ENCODE data around the gene HBM.

Gene HBM

DNA sequence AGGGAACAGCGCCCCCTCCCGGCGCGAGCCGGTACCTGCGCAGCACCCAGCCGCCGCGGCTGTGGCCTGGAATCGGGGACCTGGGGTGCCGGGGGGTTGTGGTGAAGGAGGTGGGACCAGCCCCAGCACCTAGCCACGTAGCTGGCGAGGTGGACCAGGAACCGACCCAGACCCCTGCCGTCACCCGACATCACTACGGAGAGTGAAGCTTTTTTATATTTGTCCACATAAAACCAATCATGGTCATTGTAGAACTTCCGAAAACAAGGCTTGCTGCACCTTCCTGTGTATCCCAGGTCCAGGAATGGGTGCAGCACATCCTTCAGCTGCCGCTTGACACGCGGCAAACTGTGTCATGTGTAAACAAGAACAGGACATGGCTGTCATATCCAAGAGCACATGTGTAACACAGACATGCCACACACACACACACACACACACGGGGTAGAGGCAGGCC, 15.8 kb downstream of the HBM start:
- H3K4ac ChIP-seq (ENCODE audit: low read depth in 1 of 2, low read length in 2 of 2) = no peak overlapping the region
- no peak overlapping the region for H2BK15ac ChIP-seq (ENCODE audit: low read depth, poor library complexity, severe bottlenecking)
- 33% methylated on average over 22 of the region's 22 CpGs for WGBS

DNA sequence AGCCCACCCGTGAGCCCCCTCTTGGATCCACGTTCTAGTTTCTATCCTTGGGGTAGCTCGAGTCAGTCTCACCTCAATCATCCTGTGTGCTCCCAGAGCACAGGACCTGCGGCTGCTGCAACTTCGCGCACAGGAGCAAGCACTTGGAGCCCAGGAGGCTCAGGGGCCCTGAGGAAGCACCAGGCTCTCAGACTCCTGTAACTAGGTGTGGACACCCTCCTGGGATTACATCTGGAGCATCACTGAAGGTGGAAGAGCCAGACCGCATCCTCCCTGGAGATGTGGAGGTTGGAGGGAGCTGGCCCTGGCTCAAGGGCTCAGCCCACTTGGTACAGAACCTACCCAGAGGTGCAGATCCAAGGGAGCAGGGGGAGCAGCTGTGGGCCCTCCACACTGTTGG, 17.2 kb downstream of the HBM start:
- H2BK5ac ChIP-seq (ENCODE audit: low read depth, low read length, poor library complexity, severe bottlenecking) = no peak overlapping the region
- H2BK120ac ChIP-seq (ENCODE audit: low read depth, low read length) = no peak overlapping the region
- peaks cover 18% of the 10 kb centered on the region for H3K4me1 ChIP-seq (ENCODE audit: control insufficient read depth, insufficient read depth, low read depth, low read length)
- H3K36me3 ChIP-seq (ENCODE audit: control insufficient read depth in 1 of 2, insufficient read depth in 2 of 2, low read depth in 1 of 2, low read length in 2 of 2) = peaks cover 21 to 45% of the 10 kb centered on the region in 2 experiments
- no peak overlapping the region for H4K91ac ChIP-seq (ENCODE audit: low read length)
- no peak overlapping the region for H2BK12ac ChIP-seq (ENCODE audit: low read length in 2 of 2)
- H3K23ac ChIP-seq (ENCODE audit: low read length in 2 of 2) = no peak overlapping the region
- H3K18ac ChIP-seq (ENCODE audit: low read depth in 1 of 2, low read length in 2 of 2) = no peak overlapping the region
- DNase-seq = no peak
- no peak overlapping the region for H2AFZ ChIP-seq (ENCODE audit: low read depth, low read length)
- no peak overlapping the region for H3K4me3 ChIP-seq (ENCODE audit: insufficient read depth in 1 of 2, low read depth in 1 of 2, low read length in 2 of 2)
- H3K14ac ChIP-seq (ENCODE audit: low read length in 2 of 2) = no peak overlapping the region
- no peak overlapping the region for H2BK15ac ChIP-seq (ENCODE audit: low read depth, poor library complexity, severe bottlenecking)
- peaks cover 5% of the 10 kb centered on the region for H3K79me1 ChIP-seq (replicated peaks; ENCODE audit: low read length, poor library complexity, severe bottlenecking)
- H3K4ac ChIP-seq (ENCODE audit: low read depth in 1 of 2, low read length in 2 of 2) = no peak overlapping the region
- H3K4me2 ChIP-seq (ENCODE audit: low read length, poor library complexity, severe bottlenecking) = no peak overlapping the region
- H4K8ac ChIP-seq (ENCODE audit: low read length) = no peak overlapping the region
- WGBS = 95% methylated on average over 7 of the region's 7 CpGs
- peaks cover 24 to 26% of the 10 kb centered on the region in 2 experiments for H3K27me3 ChIP-seq (ENCODE audit: control insufficient read depth in 1 of 2, insufficient read depth in 1 of 2, low read length in 2 of 2)
- H3K9ac ChIP-seq (ENCODE audit: low read length) = no peak overlapping the region
- H3K9me3 ChIP-seq (ENCODE audit: control insufficient read depth, low read length) = no peaks in the 10 kb centered on the region
- no peak overlapping the region for H3K27ac ChIP-seq (ENCODE audit: low read length, poor library complexity, severe bottlenecking)
- no peak overlapping the region for H2AK5ac ChIP-seq (ENCODE audit: low read length, severe bottlenecking)

More for the DNA sequence above, 15.8 kb downstream of the HBM start:
- no peak overlapping the region for H2BK5ac ChIP-seq (ENCODE audit: low read depth, low read length, poor library complexity, severe bottlenecking)
- peaks cover 34 to 36% of the 10 kb centered on the region in 2 experiments for H3K27me3 ChIP-seq (ENCODE audit: control insufficient read depth in 1 of 2, insufficient read depth in 1 of 2, low read length in 2 of 2)
- H4K8ac ChIP-seq (ENCODE audit: low read length) = no peak overlapping the region
- no peak overlapping the region for H2BK12ac ChIP-seq (ENCODE audit: low read length in 2 of 2)
- no peak overlapping the region for H3K27ac ChIP-seq (ENCODE audit: low read length, poor library complexity, severe bottlenecking)
- no peak overlapping the region for H3K4me3 ChIP-seq (ENCODE audit: insufficient read depth in 1 of 2, low read depth in 1 of 2, low read length in 2 of 2)
- no peaks in the 10 kb centered on the region for H3K9me3 ChIP-seq (ENCODE audit: control insufficient read depth, low read length)
- H3K79me1 ChIP-seq (replicated peaks; ENCODE audit: low read length, poor library complexity, severe bottlenecking) = peaks cover 2% of the 10 kb centered on the region
- H3K14ac ChIP-seq (ENCODE audit: low read length in 2 of 2) = no peak overlapping the region
- no peak overlapping the region for H2BK120ac ChIP-seq (ENCODE audit: low read depth, low read length)
- no peak overlapping the region for H3K18ac ChIP-seq (ENCODE audit: low read depth in 1 of 2, low read length in 2 of 2)
- H3K36me3 ChIP-seq (ENCODE audit: control insufficient read depth in 1 of 2, insufficient read depth in 2 of 2, low read depth in 1 of 2, low read length in 2 of 2) = peaks cover 11 to 35% of the 10 kb centered on the region in 2 experiments
- H2AFZ ChIP-seq (ENCODE audit: low read depth, low read length) = no peak overlapping the region
- H3K23ac ChIP-seq (ENCODE audit: low read length in 2 of 2) = no peak overlapping the region
- H4K91ac ChIP-seq (ENCODE audit: low read length) = no peak overlapping the region
- H3K4me2 ChIP-seq (ENCODE audit: low read length, poor library complexity, severe bottlenecking) = no peak overlapping the region
- DNase-seq = peak; percentile 9
- no peak overlapping the region for H2AK5ac ChIP-seq (ENCODE audit: low read length, severe bottlenecking)
- no peak overlapping the region for H3K9ac ChIP-seq (ENCODE audit: low read length)
- peaks cover 18% of the 10 kb centered on the region for H3K4me1 ChIP-seq (ENCODE audit: control insufficient read depth, insufficient read depth, low read depth, low read length)

DNA sequence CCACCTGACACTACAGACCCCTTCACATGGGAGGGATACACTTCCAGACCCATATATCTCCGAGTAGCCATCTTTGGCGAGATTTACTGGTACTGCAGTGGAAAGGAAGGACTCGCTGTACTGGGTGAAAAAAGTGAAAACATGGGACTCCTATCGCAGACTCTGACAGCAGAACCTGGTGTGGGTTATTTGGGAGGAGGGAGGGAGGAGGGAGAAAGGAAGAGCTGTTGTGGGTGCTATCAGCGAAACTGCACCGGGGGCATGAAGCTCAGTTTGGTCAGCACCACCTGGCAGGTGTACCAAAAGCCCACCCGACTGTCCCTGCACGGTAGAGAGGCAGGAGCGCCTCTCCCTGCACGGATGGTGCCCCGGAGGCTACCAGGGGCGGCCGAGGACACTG, 19.4 kb downstream of the HBM start:
- Histone ChIP-seq H4K91ac (ENCODE audit: low read length) (no peak overlapping the region), H3K14ac (ENCODE audit: low read length in 2 of 2) (no peak overlapping the region), H2BK12ac (ENCODE audit: low read length in 2 of 2) (no peak overlapping the region), H2AFZ (ENCODE audit: low read depth, low read length) (no peak overlapping the region), H2AK5ac (ENCODE audit: low read length, severe bottlenecking) (no peak overlapping the region), H3K23ac (ENCODE audit: low read length in 2 of 2) (no peak overlapping the region), H3K4me1 (ENCODE audit: control insufficient read depth, insufficient read depth, low read depth, low read length) (peaks cover 15% of the 10 kb centered on the region), H3K79me1 (replicated peaks; ENCODE audit: low read length, poor library complexity, severe bottlenecking) (peaks cover 14% of the 10 kb centered on the region), H3K9me3 (ENCODE audit: control insufficient read depth, low read length) (no peaks in the 10 kb centered on the region), H4K8ac (ENCODE audit: low read length) (no peak overlapping the region), H2BK15ac (ENCODE audit: low read depth, poor library complexity, severe bottlenecking) (no peak overlapping the region), H3K36me3 (ENCODE audit: control insufficient read depth in 1 of 2, insufficient read depth in 2 of 2, low read depth in 1 of 2, low read length in 2 of 2) (peaks cover 41 to 65% of the 10 kb centered on the region in 2 experiments), H3K18ac (ENCODE audit: low read depth in 1 of 2, low read length in 2 of 2) (no peak overlapping the region), H3K4me3 (ENCODE audit: insufficient read depth in 1 of 2, low read depth in 1 of 2, low read length in 2 of 2) (no peak overlapping the region), H3K4me2 (ENCODE audit: low read length, poor library complexity, severe bottlenecking) (no peak overlapping the region), H2BK5ac (ENCODE audit: low read depth, low read length, poor library complexity, severe bottlenecking) (no peak overlapping the region), H2BK120ac (ENCODE audit: low read depth, low read length) (no peak overlapping the region), H3K27me3 (ENCODE audit: control insufficient read depth in 1 of 2, insufficient read depth in 1 of 2, low read length in 2 of 2) (peaks cover 3 to 8% of the 10 kb centered on the region in 2 experiments), H3K4ac (ENCODE audit: low read depth in 1 of 2, low read length in 2 of 2) (no peak overlapping the region), H3K27ac (ENCODE audit: low read length, poor library complexity, severe bottlenecking) (no peak overlapping the region), H3K9ac (ENCODE audit: low read length) (no peak overlapping the region)
- whole genome bisulfite sequencing = 96% methylated on average over 13 of the region's 13 CpGs
- no peak for DNase-seq

DNA sequence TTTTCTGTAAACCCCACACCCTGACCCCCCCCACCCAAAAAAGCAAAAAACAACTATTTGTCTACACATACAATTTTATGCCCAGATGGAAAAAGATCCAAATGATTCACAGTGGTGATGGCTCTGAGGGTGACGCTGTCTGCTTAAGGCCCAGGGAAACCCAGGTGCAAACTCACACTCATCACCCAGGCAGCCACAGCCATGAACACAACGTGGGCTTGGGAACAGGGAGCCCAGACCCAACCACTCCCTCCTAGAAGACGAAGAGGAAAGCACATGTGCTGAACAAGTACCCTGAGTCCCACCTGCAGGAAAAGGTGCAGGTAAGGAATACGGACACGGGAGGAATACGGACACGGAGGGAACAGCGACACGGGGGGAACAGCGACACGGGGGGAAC, 19.9 kb downstream of the HBM start:
- H3K18ac ChIP-seq (ENCODE audit: low read depth in 1 of 2, low read length in 2 of 2) = no peak overlapping the region
- no peak overlapping the region for H2BK15ac ChIP-seq (ENCODE audit: low read depth, poor library complexity, severe bottlenecking)
- WGBS = 97% methylated on average over 5 of the region's 11 CpGs
- H3K4ac ChIP-seq (ENCODE audit: low read depth in 1 of 2, low read length in 2 of 2) = no peak overlapping the region
- H3K4me1 ChIP-seq (ENCODE audit: control insufficient read depth, insufficient read depth, low read depth, low read length) = peaks cover 10% of the 10 kb centered on the region
- peak overlapping the region; percentile 45 for H4K91ac ChIP-seq (ENCODE audit: low read length)
- peak overlapping the region; percentile 36 for H4K8ac ChIP-seq (ENCODE audit: low read length)
- H3K27me3 ChIP-seq (ENCODE audit: control insufficient read depth in 1 of 2, insufficient read depth in 1 of 2, low read length in 2 of 2) = peaks cover 3 to 5% of the 10 kb centered on the region in 2 experiments
- H3K36me3 ChIP-seq (ENCODE audit: control insufficient read depth in 1 of 2, insufficient read depth in 2 of 2, low read depth in 1 of 2, low read length in 2 of 2) = peaks cover 45 to 67% of the 10 kb centered on the region in 2 experiments
- no peak overlapping the region for H3K4me2 ChIP-seq (ENCODE audit: low read length, poor library complexity, severe bottlenecking)
- peaks cover 16% of the 10 kb centered on the region for H3K79me1 ChIP-seq (replicated peaks; ENCODE audit: low read length, poor library complexity, severe bottlenecking)
- no peak overlapping the region for H3K14ac ChIP-seq (ENCODE audit: low read length in 2 of 2)
- H2BK5ac ChIP-seq (ENCODE audit: low read depth, low read length, poor library complexity, severe bottlenecking) = no peak overlapping the region
- no peak overlapping the region for H3K23ac ChIP-seq (ENCODE audit: low read length in 2 of 2)
- no peak overlapping the region for H3K27ac ChIP-seq (ENCODE audit: low read length, poor library complexity, severe bottlenecking)
- no peak overlapping the region for H2BK12ac ChIP-seq (ENCODE audit: low read length in 2 of 2)
- H2AK5ac ChIP-seq (ENCODE audit: low read length, severe bottlenecking) = no peak overlapping the region
- no peak for DNase-seq
- no peak overlapping the region for H2BK120ac ChIP-seq (ENCODE audit: low read depth, low read length)
- H3K9ac ChIP-seq (ENCODE audit: low read length) = no peak overlapping the region
- no peak overlapping the region for H3K4me3 ChIP-seq (ENCODE audit: insufficient read depth in 1 of 2, low read depth in 1 of 2, low read length in 2 of 2)
- no peak overlapping the region for H2AFZ ChIP-seq (ENCODE audit: low read depth, low read length)
- no peaks in the 10 kb centered on the region for H3K9me3 ChIP-seq (ENCODE audit: control insufficient read depth, low read length)
